H9 (cell line): Measurements from ENCODE around the gene CCDC121. TPM values are rescaled to one million over a fixed set of nuclear protein-coding genes. Genes with fewer than 3 reads are reported as not detected.

ENCODE experiments used
- DNase-seq: peaks from one replicate; pipeline ENCODE4 v3.0.0-alpha.2; 2017
- H2AFZ ChIP-seq: one replicate; pipeline ENCODE4 v1.6.1; 2013; ENCODE audit warnings: mild to moderate bottlenecking, low read length, control low read depth, moderate library complexity
- H2AK5ac ChIP-seq: 2 replicates; pipeline ENCODE4 v1.6.1; 2013; ENCODE audit warnings: low read length, control low read depth, mixed read lengths; ENCODE audit not compliant: insufficient read length
- H2BK120ac ChIP-seq: one replicate; pipeline ENCODE4 v1.6.1; 2013; ENCODE audit warnings: low read depth, mild to moderate bottlenecking, low read length, control low read depth, inconsistent platforms; ENCODE audit not compliant: poor library complexity, severe bottlenecking
- H2BK12ac ChIP-seq: 2 replicates; pipeline ENCODE4 v1.6.1; 2013; ENCODE audit warnings: low read length, control low read depth, mixed read lengths, low read depth; ENCODE audit not compliant: insufficient read length
- H2BK15ac ChIP-seq: 2 replicates; pipeline ENCODE4 v1.6.1; 2013; ENCODE audit warnings: low read depth, low read length, control low read depth
- H2BK20ac ChIP-seq: one replicate; pipeline ENCODE4 v1.6.1; 2013; ENCODE audit warnings: low read depth, mild to moderate bottlenecking, low read length, control low read depth, inconsistent platforms; ENCODE audit not compliant: poor library complexity, severe bottlenecking
- H2BK5ac ChIP-seq: 2 replicates; pipeline ENCODE4 v1.6.1; 2013; ENCODE audit warnings: low read length, control low read depth, mixed read lengths; ENCODE audit not compliant: insufficient read length
- H3K14ac ChIP-seq: 2 replicates; pipeline ENCODE4 v1.6.1; 2013; ENCODE audit warnings: low read length, control low read depth; ENCODE audit not compliant: insufficient read depth
- H3K18ac ChIP-seq: 2 replicates; pipeline ENCODE4 v1.6.1; 2013; ENCODE audit warnings: low read depth, mild to moderate bottlenecking, mixed read lengths, low read length, control low read depth; ENCODE audit not compliant: insufficient read length
- H3K23ac ChIP-seq: 2 replicates; pipeline ENCODE4 v1.6.1; 2013; ENCODE audit warnings: low read length, control low read depth, mixed read lengths, low read depth; ENCODE audit not compliant: insufficient read length
- H3K23me2 ChIP-seq: 2 replicates; pipeline ENCODE4 v1.6.1; 2013; ENCODE audit warnings: low read depth, mild to moderate bottlenecking, mixed read lengths, low read length, control low read depth; ENCODE audit not compliant: insufficient read length, poor library complexity, severe bottlenecking
- H3K27ac ChIP-seq: 2 replicates; pipeline ENCODE4 v1.5.1; 2013; ENCODE audit warnings: low read length, control low read depth, mixed read lengths, low read depth; ENCODE audit not compliant: insufficient read length
- H3K27me3 ChIP-seq: 2 replicates; pipeline ENCODE4 v1.6.1; 2013; ENCODE audit warnings: low read length, control low read depth, inconsistent platforms; ENCODE audit not compliant: insufficient read depth
- H3K4ac ChIP-seq: 2 replicates; pipeline ENCODE4 v1.6.1; 2013; ENCODE audit warnings: low read depth, mild to moderate bottlenecking, control low read depth, inconsistent platforms, low read length, moderate library complexity
- H3K4me1 ChIP-seq: 2 replicates; pipeline ENCODE4 v1.6.1; 2013; ENCODE audit warnings: low read length, control low read depth, inconsistent platforms; ENCODE audit not compliant: insufficient read depth
- H3K4me2 ChIP-seq: 2 replicates; pipeline ENCODE4 v1.6.1; 2013; ENCODE audit warnings: low read length, control low read depth, mixed read lengths; ENCODE audit not compliant: insufficient read length, insufficient read depth
- H3K56ac ChIP-seq: 2 replicates; pipeline ENCODE4 v1.6.1; 2013; ENCODE audit warnings: low read depth, mild to moderate bottlenecking, mixed read lengths, low read length, control low read depth; ENCODE audit not compliant: insufficient read length
- H3K79me1 ChIP-seq: 2 replicates; pipeline ENCODE4 v1.6.1; 2013; ENCODE audit warnings: low read depth, mild to moderate bottlenecking, moderate library complexity, low read length, control low read depth, inconsistent platforms; ENCODE audit not compliant: insufficient read depth, poor library complexity, severe bottlenecking
- H3K79me2 ChIP-seq: 2 replicates; pipeline ENCODE4 v1.6.1; 2013; ENCODE audit warnings: low read length, control low read depth, inconsistent platforms; ENCODE audit not compliant: insufficient read depth
- H3K9ac ChIP-seq: 2 replicates; pipeline ENCODE4 v1.6.1; 2013; ENCODE audit warnings: low read length, control low read depth, mixed read lengths; ENCODE audit not compliant: insufficient read length; ENCODE audit errors: extremely low read depth
- H3K9me3 ChIP-seq: one replicate; pipeline ENCODE4 v1.6.1; 2013; ENCODE audit warnings: low read depth, low read length, inconsistent platforms; ENCODE audit not compliant: control insufficient read depth
- H3T11ph ChIP-seq: one replicate; pipeline ENCODE4 v1.6.1; 2013; ENCODE audit warnings: mild to moderate bottlenecking, low read length, control low read depth, inconsistent platforms
- H4K20me1 ChIP-seq: one replicate; pipeline ENCODE4 v1.6.1; 2013; ENCODE audit not compliant: control insufficient read depth, insufficient read length, insufficient read depth
- H4K5ac ChIP-seq: 2 replicates; pipeline ENCODE4 v1.6.1; 2013; ENCODE audit warnings: low read depth, mild to moderate bottlenecking, mixed read lengths, low read length, control low read depth; ENCODE audit not compliant: insufficient read length
- H4K8ac ChIP-seq: replicated peaks from 2 replicates; pipeline ENCODE4 v1.6.1; 2013; ENCODE audit warnings: low read length, control low read depth, mixed read lengths, low read depth; ENCODE audit not compliant: insufficient read length
- H4K91ac ChIP-seq: 2 replicates; pipeline ENCODE4 v1.6.1; 2013; ENCODE audit warnings: low read depth, mild to moderate bottlenecking, moderate library complexity, mixed read lengths, low read length, control low read depth; ENCODE audit not compliant: insufficient read length
- H3K27ac Mint-ChIP-seq, 3 experiments: 2 replicates in 2 of 3; 3 replicates in 1 of 3; pipeline ENCODE4 v1.8.0; 2020 to 2021; ENCODE audit warnings: mixed read lengths in 3 of 3, mild to moderate bottlenecking in 1 of 3, moderate library complexity in 1 of 3
- H3K27me3 Mint-ChIP-seq: 2 replicates; pipeline ENCODE4 v1.8.0; 2021; ENCODE audit warnings: low read depth, mild to moderate bottlenecking, moderate library complexity, mixed read lengths
- H3K36me3 Mint-ChIP-seq, 3 experiments: 2 replicates in 2 of 3; 3 replicates in 1 of 3; pipeline ENCODE4 v1.8.0; 2020 to 2021; ENCODE audit warnings: low read depth in 3 of 3, mixed read lengths in 3 of 3; ENCODE audit not compliant: insufficient read depth in 1 of 3
- H3K4me1 Mint-ChIP-seq, 2 experiments: 2 replicates each; pipeline ENCODE4 v1.8.0; 2020; ENCODE audit warnings: mixed read lengths in 2 of 2
- H3K4me3 Mint-ChIP-seq, 2 experiments: 2 replicates in 1 of 2; 3 replicates in 1 of 2; pipeline ENCODE4 v1.8.0; 2020 to 2021; ENCODE audit warnings: mild to moderate bottlenecking in 2 of 2, mixed read lengths in 2 of 2, moderate library complexity in 1 of 2
- H3K9me3 Mint-ChIP-seq, 2 experiments: 2 replicates in 1 of 2; 3 replicates in 1 of 2; pipeline ENCODE4 v1.8.0; 2020; ENCODE audit warnings: mild to moderate bottlenecking in 2 of 2, mixed read lengths in 2 of 2, moderate library complexity in 1 of 2
- CTCF ChIP-seq: fragments of 200-600 bp; sonication (generic); conservative IDR thresholded peaks from 3 replicates; pipeline ENCODE4 v1.8.0; 2021; ENCODE audit warnings: antibody characterized with exemption, mild to moderate bottlenecking
- WGBS: extraction: QIAGEN DNeasy Blood & Tissue Kit; methylation state at CpG from one replicate; pipeline ENCODE4 v1.1.7; 2013; ENCODE audit warnings: missing lambda C conversion rate, low lambda C conversion rate, mixed read lengths; ENCODE audit not compliant: insufficient read length; ENCODE audit errors: extremely low coverage; 5-methylcytosine and 5-hydroxymethylcytosine counted together
- total RNA-seq: library from RNA; stranded (reverse); gene quantifications from 2 replicates; pipeline ENCODE4 v1.2.1, GENCODE V29; 2021

The CCDC121 gene
- total RNA-seq, 1 experiment from 2014 or later = 1.2 TPM

GRCh38 chr2:27667446-27667845 is 38.6 kb upstream of the CCDC121 start:
- Histone ChIP-seq H2AFZ (no peak overlapping the region), H3K14ac (no peak overlapping the region), H3K79me1 (peaks cover 7% of the 10 kb centered on the region), H3K79me2 (no peaks in the 10 kb centered on the region), H3K4me2 (no peak overlapping the region), H2AK5ac (no peak overlapping the region), H3K56ac (no peak overlapping the region), H2BK20ac (no peak overlapping the region), H3K9ac (no peak overlapping the region), H4K91ac (no peak overlapping the region), H4K8ac (no peak overlapping the region), H3K4me1 (no peaks in the 10 kb centered on the region; the same call in 1 of the 2 replicates), H3K9me3 (no peaks in the 10 kb centered on the region), H3K23me2 (peaks cover 12% of the 10 kb centered on the region), H3K18ac (no peak overlapping the region), H3T11ph (no peak overlapping the region), H4K5ac (no peak overlapping the region), H3K4ac (no peak overlapping the region), H3K27ac (no peak overlapping the region), H2BK120ac (no peak overlapping the region), H3K23ac (no peak overlapping the region), H3K27me3 (no peaks in the 10 kb centered on the region), H4K20me1 (peaks cover 3% of the 10 kb centered on the region), H2BK5ac (no peak overlapping the region), H2BK12ac (no peak overlapping the region), H2BK15ac (no peak overlapping the region)
- no peak for TF ChIP-seq CTCF
- H3K27me3 Mint-ChIP-seq = no peaks in the 10 kb centered on the region
- H3K9me3 Mint-ChIP-seq = no peaks in the 10 kb centered on the region
- no peak for DNase-seq
- no CpG with 5 or more reads among the region's 1 CpG for WGBS
- H3K36me3 Mint-ChIP-seq = peaks cover 7 to 47% (median 41%) of the 10 kb centered on the region in 3 experiments; a peak in 6 of 7 replicates
- H3K27ac Mint-ChIP-seq = no peak overlapping the region
- H3K4me3 Mint-ChIP-seq = no peak overlapping the region
- H3K4me1 Mint-ChIP-seq = peaks cover 8 to 16% of the 10 kb centered on the region in 2 experiments
